Dedifferentiated amniotic fluid mesenchymal stem cell (primary cell): ENCODE results near the gene MPRIP.
A peak's percentile ranks its signal among the peaks of the same experiment; 100 is the strongest.
"Not testable (repeated sequence)": the region's sequence is repeated elsewhere in the genome, so short reads cannot be mapped to it uniquely, and the experiment has no call there.

ENCODE experiments used
- DNase-seq: peaks from one replicate; pipeline ENCODE4 v3.0.0-alpha.2; 2016; ENCODE audit errors: extremely low spot score

MPRIP gene

DNA sequence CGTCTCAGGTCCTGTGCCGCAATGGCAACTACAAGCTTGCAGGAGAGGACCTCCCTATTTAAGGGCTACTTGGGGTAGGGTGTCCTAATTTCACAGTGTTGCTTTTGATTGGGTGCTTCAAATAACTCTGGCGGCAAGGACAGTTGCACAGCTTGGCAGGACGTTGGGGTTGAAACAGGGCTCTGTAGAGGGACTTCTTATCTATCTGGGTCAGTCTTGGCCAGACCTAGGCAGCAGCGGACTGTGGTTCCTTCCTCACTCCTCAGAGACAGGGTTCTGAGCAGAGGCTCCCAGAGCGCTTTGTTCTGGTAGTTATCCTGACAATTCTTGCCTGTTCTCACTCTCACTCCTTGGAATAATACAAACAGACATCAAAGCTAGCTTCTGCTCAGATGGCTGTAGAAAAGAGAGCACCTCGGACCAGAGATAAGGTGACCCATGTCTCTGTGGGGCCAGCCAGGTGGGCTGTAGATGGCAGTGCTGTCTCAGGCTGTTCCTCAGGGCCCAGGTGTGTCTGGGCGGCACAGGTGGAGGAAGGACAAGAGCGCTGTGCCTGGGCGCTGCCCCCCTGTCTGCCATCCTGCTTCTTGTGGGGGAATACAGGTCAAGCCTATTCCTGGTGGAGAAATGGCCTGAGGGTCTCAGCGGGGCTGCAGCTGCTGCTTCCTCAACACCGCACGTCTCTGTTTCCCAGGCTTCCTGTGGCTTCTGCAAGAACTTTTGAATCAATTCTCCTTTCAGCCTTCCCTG is 102.8 kb downstream of the MPRIP start:
- no peak for DNase-seq

DNA sequence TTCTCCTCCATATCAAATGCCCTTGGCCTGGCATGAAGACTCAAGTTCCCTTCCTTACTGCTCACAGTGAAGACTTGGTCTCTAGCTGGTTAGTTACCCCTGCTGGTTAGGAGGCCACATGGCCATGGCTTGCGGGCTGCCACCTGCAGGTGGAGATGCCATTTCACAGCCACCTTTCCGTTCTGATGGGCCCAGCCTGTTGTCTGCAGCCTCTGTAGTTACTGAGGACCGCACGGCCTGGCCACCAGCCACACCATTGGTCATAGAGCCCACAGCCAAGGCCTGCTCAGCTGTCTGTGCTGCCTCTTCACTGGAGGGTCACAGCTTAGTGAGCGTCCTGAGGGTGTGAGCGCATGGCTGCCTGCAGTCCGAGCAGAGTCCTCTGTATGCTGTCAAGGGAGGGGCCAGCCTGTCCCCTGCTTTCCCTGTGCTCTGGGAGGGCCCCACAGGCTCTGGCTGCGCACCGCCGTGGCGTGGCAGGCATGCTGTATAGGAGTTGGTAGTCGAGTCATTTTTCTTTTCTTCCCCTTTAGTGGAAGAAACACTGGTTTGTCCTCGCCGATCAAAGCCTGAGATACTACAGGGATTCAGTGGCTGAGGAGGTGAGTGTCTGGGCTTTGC is 104.6 kb downstream of the MPRIP start:
- no peak for DNase-seq

DNA sequence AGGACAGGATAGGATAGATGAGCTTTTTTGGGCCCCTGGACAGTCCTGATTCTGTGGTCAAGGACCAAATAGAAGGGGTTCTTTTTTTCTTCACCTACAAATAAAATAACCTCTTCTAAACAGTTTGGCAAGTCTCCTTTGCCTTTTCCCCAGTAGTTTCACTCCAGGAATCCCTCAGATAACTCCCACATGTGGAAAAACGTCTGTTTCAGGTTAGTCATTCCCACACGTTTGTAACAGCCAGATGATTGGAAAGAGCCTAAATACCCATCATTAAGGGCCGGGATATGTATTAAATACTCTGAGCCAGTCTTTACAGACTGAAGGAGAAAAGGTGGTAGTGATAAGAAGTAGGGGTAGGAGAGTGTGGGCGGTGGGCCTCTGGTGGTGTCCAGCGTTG is 105.6 kb downstream of the MPRIP start:
- DNase-seq: no peak

DNA sequence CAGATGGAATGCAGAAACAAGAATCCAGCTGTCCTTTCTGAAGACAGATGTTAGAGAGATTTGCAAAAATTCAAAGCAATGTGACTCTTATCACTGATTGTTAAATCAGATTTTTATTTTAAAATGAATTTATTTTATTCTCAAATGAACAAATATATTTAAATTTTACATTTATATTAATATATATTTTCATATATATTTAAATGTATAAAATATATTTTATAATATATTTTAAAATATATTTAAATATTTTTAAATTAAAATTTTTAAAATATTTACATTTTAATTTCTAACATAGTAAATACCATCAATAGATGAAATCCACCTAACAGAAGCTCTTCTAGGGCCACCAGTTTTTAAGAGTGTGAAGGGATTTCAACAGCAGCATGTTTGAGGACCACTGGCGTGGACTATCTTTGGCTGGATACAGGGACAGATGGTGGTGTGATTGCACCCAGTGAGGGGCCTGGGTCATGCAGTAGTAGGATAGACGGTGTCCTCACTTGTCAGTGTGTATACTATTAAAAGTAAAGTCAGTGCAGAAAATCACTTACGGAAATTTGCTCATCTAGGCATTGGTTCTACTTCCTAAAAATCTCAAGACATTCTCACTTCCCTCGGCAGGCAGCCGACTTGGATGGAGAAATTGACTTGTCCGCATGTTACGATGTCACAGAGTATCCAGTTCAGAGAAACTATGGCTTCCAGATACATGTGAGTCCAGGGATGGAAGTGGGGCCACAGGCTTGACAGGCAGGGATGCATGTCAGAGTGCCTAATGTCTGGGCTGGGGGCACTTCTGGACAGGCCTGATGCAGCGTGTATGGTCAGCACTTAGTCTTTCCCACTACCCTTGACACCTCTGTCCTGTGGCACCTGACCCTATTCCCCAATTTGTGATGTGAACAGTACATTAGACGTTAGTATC is 107.5 kb downstream of the MPRIP start:
- no peak for DNase-seq

DNA sequence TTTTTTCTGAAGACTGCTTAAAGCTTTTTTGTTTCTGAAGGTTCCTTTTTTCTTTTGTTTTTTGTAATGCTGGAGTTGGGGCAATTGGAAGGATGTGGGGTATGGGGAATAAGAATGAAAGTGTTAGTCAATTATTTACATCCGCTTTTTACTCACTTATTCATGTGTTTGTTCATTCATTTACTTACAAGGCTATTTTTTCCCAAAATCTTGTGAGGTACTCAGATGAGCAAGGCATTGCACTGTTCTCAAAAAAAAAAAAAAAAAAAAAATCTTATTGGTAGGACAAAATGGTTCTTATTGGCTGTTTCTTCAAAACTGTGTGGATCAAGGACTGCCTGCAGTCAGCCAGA is 108.2 kb downstream of the MPRIP start:
- no peak for DNase-seq

DNA sequence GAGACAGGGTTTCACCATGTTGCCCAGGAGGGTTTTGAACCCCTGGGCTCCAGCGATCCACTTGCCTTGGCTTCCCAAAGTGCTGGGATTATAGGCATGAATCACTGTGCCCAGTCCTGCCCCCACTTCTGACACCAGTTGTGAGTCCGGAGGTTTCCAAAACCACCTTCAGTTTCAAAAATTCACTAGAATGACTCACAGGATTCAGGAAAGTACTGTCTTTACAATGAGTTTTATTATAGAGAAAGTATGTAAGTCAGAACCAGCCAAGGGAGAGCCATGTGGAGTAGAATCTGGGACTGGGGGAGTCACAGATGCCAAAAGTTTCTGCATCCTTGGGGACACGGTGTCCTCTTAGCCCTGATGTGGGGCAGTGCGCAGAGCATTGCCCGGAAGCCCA is 108.8 kb downstream of the MPRIP start:
- peak; percentile 55 for DNase-seq

DNA sequence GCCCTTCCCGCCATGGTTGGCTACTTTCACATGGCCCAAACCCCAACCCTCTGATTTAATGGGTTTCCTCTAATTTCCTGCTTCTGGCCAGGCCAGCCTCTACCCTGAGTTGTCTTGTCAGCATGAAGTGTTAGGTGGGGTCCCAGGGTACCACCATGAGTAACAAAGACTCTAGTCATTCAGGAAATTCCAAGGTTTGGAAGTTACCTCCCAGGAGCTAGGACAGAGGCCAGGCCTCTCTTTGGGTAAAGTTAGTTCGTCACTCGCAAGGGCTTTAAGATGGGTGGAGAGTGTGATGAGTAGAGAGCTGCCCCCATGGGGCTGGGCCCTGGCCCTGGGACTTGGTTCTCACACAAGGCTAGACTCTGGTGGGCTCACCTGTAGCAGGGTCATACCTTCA is 109.3 kb downstream of the MPRIP start:
- DNase-seq: no peak

DNA sequence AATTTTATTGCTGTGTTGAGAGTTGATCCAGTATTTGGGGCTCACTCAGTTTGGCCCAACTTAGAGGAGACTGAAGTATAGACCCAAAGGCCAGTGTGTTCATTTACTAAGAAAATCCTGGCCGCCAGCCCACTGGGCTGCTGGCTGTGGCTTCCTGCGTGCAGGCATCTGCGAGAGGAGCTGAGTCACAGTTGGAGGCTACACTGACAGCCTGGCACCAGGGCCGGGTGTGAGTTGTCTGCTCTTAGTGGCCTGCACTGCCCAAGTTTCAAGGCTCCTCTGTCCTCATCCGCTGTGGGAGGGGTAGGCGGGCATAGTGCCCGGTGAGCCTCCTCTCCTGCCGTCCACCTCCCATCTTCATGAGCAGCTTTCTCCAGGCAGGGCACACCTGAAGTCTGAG is 109.7 kb downstream of the MPRIP start:
- peak; percentile 90 for DNase-seq

DNA sequence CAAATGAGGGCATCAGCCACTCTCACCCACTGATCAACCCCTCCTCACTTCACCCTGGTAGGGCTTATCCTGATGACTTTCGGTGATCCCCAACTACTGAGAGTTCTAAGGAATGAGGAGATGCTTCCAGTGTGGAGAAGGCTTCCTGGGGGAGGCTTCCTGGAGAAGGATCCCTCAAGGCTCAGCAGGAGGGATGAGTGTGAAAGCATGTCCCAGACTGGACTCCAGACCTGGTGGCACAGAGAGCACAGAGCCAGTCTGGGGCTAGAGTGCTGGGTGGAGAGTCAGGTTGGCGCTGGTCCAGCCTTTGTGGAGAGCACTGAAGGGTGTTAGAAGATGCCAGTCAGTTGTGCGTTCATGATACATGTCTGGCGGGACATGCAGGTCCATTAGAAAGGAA is 110.1 kb downstream of the MPRIP start:
- DNase-seq: no peak

DNA sequence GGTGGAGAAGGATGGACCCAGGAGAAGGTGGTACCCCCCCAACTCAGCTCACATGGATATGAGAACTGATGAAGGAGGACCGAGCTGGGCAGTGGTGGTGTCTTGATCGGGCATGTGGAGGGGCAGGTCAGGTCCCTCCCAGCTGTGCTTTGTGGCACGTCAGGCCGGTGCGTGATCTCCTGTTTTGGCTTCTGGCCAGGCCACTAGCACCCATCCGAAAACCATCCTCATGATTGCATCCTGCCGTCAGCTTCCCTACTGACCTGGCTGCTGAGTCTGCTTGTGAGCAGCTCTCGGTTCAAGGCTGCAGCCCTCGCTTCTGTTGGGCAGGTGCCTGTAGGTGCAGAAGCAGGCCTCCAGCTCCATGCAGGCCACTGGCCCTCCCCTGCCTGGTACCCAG is 110.8 kb downstream of the MPRIP start:
- no peak for DNase-seq

DNA sequence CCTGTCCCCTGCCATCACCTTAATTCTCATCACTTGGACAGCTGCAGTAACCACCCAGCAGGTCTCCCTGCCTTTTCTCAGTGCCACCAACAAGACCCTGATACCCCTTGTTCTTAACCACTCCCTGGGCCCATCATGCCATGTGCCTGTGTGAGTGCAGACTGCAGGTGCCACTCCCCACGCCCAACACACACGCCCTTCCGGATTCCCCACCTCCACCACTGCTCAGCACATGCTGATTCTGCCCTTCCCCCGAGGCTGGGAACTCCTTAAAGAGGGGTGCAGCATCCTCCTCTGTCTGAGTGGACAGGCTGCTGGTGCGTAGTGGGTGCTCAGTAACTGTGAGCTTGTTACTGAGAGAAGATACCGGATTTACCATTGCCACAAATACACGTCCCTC is 111.5 kb downstream of the MPRIP start:
- no peak for DNase-seq

DNA sequence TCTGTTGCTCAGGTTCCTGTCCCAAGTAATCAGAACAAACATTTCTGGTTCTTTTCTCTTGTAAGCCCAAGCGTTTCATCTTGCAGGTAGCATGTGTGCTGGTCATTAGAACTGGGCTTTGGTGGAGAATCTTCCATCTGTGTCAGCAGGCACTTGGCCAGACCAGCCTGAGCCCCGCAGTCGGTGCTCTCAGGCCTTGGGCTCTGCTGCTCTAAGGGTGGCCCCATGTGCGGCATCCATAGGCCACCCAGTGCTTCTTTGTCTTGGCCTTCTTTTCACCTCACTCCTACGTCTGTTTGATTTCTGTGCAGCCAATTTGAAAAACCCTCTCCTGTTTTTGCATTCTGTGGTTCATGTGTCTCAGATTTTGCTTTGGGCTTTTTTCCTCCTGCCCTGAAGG is 112.3 kb downstream of the MPRIP start:
- no peak for DNase-seq

DNA sequence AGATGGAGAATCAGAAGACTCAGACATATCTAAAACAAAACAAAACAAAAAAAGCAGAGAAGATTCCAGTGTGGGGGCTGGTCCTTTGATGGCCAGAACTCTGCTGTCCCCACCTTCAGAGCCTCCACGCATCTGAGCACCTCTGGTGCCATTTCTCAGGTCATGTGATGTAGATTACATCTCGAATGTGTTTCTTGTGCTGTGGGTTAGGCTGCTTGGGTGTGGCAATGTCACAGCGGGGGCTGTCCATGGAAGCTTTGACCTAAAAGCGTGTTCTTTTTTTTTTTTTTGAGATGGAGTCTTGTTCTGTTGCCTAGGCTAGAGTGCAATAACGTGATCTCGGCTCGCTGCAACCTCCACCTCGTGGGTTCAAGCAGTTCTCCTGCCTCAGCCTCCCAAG is 112.7 kb downstream of the MPRIP start:
- no peak for DNase-seq

DNA sequence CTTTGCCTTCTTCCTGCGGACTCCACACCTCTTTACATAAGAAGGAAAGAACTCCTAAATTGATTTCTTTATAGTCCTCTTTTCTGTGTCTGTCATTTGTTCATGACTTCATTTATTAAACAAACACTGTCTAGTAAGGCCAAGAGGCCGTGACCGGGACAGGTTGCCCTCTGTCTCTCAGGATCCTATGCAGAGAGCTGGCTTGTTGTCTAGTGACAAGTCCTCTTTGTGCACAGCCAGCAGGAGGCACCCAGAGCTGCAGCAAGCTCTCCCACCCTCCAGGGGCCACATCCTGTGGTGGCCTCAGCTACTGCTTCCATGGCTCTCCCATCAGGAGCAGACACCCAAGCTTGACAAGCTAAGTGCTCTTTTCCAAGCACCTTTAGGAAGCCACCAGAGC is 113.3 kb downstream of the MPRIP start:
- DNase-seq: no peak

DNA sequence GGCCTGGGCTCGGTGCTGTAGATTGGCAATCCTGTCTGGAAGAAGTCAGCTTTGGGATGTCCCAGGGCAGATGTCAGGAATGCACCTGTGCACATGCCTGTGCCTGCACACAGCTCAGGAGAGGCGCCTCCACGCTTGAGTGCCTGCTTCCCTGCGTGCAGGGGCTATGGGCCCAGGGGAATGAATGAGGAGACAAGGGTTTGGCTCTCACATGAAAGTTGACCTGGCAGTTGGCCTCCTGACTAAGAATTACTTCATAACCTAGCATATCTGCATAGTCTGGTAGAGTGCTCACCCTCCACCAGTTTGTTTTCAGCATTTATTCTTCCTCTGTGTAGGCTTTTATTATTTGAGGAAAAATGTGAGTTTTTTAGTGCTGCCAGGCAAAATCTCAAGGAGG is 113.8 kb downstream of the MPRIP start:
- no peak for DNase-seq

DNA sequence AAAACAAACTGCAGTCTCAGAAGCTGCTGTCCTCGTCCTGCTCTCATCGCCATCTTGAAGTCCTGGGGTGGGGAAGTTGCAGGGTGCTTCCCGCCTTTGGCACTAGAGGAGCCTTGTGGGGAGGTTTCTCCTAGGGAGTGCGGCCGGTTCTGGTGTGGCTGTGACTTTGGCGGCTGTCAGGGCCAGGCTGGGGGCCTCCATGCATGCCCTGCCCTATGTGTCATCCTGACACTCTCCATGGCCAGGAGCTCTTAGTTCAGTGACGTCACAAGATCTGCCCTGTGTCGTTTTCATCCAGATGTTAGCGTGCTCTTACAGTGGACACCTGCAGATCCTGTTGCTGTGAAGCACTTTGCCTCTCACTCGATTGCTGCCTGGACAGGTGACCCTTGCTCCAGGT is 114.3 kb downstream of the MPRIP start:
- DNase-seq: no peak

DNA sequence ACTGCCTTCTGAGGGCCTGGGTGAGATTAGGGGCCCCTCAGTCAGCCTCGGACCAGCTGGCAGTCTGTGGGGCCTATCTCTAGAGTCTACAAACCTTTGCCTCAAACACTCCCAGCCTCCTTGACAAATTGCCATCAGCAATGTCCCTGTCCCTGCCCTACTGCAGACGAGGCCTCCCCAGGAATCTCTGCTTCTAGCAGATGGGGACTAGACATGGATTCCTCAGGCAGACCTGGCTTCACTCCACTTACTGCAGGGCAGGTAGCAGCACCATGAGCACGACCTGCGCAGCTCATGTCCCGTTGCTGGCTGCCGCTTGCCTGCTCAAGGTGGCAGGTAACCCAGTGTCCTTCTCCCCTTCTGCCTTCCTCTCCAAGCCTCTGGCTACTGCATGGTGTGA is 114.8 kb downstream of the MPRIP start:
- DNase-seq: no peak

DNA sequence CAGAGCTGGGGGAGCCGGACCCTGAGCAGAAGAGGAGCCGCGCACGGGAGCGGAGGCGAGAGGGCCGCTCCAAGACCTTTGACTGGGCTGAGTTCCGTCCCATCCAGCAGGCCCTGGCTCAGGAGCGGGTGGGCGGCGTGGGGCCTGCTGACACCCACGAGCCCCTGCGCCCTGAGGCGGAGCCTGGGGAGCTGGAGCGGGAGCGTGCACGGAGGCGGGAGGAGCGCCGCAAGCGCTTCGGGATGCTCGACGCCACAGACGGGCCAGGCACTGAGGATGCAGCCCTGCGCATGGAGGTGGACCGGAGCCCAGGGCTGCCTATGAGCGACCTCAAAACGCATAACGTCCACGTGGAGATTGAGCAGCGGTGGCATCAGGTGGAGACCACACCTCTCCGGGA is 116.2 kb downstream of the MPRIP start:
- DNase-seq: not testable (repeated sequence)

DNA sequence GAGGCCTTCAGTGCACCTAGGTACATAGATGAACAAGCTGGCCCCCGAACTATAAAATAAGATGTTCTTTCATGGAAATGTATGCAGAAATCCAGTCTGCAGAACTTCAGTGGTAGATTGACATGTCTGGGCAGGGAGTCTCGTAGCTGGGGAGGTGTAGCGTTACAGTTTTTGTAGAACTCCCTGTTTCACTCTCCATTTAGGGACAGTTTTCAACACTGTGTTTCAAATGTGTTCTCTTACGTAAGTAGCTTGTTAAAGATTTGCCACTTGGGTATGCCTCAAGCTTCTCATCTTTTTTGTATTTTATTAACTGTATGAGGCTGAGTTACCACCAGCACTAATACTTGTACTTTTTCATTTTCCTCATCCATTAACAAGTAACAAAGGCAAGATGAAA is 117.3 kb downstream of the MPRIP start:
- no peak for DNase-seq

DNA sequence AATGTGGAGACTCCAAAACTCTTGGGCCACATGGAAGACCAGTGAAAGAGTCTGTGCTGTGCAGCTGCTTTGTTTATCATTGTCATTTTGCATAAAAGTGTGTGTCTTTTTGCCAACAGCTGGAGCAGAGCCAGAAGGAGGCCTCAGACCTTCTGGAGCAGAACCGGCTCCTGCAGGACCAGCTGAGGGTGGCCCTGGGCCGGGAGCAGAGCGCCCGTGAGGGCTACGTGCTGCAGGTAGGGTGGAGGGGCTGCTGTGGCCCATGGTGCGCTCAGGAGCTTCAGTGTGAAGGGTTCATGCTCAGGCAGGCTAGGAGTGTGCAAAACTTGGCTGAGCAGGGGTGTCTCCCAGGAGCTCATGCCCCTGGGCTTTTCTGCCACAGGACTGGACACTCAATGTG is 118.9 kb downstream of the MPRIP start:
- DNase-seq: no peak

DNA sequence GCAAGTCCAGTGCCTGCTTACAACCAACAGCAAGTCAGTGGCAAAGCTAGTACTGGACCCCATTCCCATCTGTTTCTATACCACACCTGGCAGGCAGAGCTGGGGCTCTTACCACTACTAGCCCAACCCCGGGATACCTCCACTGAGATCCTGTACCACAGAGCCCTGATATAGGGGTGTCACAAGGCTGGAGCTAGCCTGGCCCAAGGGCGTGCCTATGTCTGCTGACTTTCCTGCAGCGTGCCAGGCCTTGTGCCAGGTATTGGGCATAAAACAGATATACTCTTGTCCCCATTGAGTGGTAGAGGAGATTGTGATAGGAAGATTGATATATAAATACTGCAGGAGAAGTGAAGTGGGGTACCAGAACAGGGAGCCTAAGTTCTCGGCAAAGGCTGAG is 119.5 kb downstream of the MPRIP start:
- DNase-seq: no peak

DNA sequence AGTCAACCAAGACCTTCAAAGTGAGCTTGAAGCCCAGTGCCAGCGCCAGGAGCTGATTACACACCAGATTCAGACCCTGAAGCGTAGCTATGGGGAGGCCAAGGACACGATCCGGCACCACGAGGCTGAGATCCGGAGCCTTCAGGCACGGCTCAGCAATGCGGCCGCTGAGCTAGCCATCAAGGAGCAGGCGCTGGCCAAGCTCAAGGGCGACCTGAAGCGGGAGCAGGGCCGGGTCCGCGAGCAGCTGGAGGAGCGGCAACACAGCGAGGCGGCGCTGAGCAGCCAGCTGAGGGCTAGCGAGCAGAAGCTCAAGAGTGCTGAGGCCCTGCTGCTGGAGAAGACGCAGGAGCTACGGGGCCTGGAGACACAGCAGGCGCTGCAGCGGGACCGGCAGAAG is 121.9 kb downstream of the MPRIP start:
- DNase-seq: no peak

DNA sequence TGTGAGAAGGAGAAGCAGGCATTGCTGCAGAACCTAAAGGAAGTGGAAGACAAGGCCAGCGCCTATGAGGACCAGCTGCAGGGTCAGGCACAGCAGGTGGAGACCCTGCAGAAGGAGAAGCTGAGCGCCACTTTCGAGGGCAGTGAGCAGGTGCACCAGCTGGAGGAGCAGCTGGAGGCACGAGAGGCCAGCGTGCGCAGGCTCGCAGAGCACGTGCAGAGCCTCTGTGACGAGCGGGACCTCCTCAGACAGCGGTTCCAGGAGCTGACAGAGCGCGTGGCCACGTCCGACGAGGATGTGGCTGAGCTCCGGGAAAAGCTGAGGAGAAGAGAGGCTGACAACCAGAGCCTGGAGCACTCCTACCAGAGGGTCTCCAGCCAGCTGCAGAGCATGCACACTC is 122.4 kb downstream of the MPRIP start:
- DNase-seq: no peak
